DOHH2 (cell line): ENCODE data around the gene B4GALT3.

Experiments
- CTCF ChIP-seq: fragments of 200-600 bp; sonication (generic); IDR thresholded peaks from one replicate; pipeline ENCODE4 v1.5.1; 2014; ENCODE audit warnings: antibody characterized with exemption, mild to moderate bottlenecking, low read depth, low read length; ENCODE audit not compliant: poor library complexity, severe bottlenecking
- EZH2phosphoT487 ChIP-seq: fragments of 200-600 bp; sonication (generic); IDR thresholded peaks from 2 replicates; pipeline ENCODE4 v1.6.1; 2017; ENCODE audit warnings: borderline replicate concordance, mild to moderate bottlenecking, antibody characterized with exemption, low read length, moderate library complexity, mixed read lengths

GRCh38 chr1:161185282-161185682, 8.0 kb upstream of the B4GALT3 start:
- TF ChIP-seq CTCF (no peak), EZH2phosphoT487 (no peak)
